ENCODE data around the gene ATG4D.

DNA sequence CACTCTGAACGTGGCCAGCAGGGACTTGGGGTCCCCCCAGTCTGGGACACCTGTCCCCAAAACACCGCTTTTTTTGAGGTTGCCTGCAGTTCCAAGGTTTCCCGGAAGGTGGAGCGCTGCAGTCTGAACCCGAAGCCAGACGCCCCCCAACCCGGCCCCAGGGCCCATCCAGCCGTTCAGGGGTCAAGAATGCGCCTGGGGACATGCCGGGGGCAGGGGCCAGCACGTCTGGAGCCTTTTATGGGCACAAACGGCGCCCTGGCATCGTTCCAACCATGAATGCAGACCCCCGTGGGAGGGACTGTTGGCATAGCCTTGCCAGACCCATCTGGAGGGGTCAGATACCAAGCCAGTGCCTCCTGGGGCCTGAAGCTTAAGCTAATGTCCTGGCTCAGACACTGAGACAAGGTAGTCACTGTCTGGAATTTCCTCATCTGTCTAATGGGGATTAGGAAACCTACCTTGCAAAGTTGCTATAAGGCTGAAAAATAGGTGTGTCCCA is 33.4 kb upstream of the ATG4D start:
- TF ChIP-seq, protein P1, sequence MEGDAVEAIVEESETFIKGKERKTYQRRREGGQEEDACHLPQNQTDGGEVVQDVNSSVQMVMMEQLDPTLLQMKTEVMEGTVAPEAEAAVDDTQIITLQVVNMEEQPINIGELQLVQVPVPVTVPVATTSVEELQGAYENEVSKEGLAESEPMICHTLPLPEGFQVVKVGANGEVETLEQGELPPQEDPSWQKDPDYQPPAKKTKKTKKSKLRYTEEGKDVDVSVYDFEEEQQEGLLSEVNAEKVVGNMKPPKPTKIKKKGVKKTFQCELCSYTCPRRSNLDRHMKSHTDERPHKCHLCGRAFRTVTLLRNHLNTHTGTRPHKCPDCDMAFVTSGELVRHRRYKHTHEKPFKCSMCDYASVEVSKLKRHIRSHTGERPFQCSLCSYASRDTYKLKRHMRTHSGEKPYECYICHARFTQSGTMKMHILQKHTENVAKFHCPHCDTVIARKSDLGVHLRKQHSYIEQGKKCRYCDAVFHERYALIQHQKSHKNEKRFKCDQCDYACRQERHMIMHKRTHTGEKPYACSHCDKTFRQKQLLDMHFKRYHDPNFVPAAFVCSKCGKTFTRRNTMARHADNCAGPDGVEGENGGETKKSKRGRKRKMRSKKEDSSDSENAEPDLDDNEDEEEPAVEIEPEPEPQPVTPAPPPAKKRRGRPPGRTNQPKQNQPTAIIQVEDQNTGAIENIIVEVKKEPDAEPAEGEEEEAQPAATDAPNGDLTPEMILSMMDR (IDR thresholded peaks at IDR 0.05) = peak in 1 of 3 donors; percentile 36
- no peak for TF ChIP-seq POLR2A (IDR thresholded peaks at IDR 0.05)
